BE2C (cell line): ENCODE measurements around the gene PDPK1.

Source experiments
- DNase-seq: peaks from one replicate; pipeline ENCODE4 v3.0.0-alpha.2; 2020
- H3K27me3 ChIP-seq: fragments of 250-450 bp; sonication (Bioruptor Pico); 2 replicates; pipeline ENCODE4 v1.5.1; 2020; ENCODE audit warnings: mild to moderate bottlenecking
- H3K36me3 ChIP-seq: fragments of 250-450 bp; sonication (Bioruptor Pico); 2 replicates; pipeline ENCODE4 v1.5.1; 2020; ENCODE audit warnings: mild to moderate bottlenecking
- H3K4me1 ChIP-seq: fragments of 250-450 bp; sonication (Bioruptor Pico); 2 replicates; pipeline ENCODE4 v1.5.1; 2020
- H3K4me3 ChIP-seq: 2 replicates; pipeline ENCODE4 v1.5.1; 2011; ENCODE audit warnings: low read depth, low read length
- H3K9me3 ChIP-seq: fragments of 250-450 bp; sonication (Bioruptor Pico); 2 replicates; pipeline ENCODE4 v1.5.1; 2020
- TF ChIP-seq, protein P1 (sequence below): IDR thresholded peaks from 2 replicates; pipeline ENCODE4 v1.5.1; 2012; ENCODE audit warnings: mild to moderate bottlenecking, low read depth, low read length

PDPK1 gene

GRCh38 chr16:2494616-2495015 is 43.2 kb upstream of the PDPK1 start:
- Histone ChIP-seq H3K4me3 (no peak overlapping the region), H3K27me3 (no peaks in the 10 kb centered on the region), H3K4me1 (peaks cover 16% of the 10 kb centered on the region), H3K36me3 (peaks cover 36% of the 10 kb centered on the region), H3K9me3 (no peaks in the 10 kb centered on the region)
- DNase-seq: no peak
- TF ChIP-seq, protein P1, sequence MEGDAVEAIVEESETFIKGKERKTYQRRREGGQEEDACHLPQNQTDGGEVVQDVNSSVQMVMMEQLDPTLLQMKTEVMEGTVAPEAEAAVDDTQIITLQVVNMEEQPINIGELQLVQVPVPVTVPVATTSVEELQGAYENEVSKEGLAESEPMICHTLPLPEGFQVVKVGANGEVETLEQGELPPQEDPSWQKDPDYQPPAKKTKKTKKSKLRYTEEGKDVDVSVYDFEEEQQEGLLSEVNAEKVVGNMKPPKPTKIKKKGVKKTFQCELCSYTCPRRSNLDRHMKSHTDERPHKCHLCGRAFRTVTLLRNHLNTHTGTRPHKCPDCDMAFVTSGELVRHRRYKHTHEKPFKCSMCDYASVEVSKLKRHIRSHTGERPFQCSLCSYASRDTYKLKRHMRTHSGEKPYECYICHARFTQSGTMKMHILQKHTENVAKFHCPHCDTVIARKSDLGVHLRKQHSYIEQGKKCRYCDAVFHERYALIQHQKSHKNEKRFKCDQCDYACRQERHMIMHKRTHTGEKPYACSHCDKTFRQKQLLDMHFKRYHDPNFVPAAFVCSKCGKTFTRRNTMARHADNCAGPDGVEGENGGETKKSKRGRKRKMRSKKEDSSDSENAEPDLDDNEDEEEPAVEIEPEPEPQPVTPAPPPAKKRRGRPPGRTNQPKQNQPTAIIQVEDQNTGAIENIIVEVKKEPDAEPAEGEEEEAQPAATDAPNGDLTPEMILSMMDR: no peak

GRCh38 chr16:2495041-2495440 is 42.8 kb upstream of the PDPK1 start:
- Histone ChIP-seq H3K4me1 (peaks cover 16% of the 10 kb centered on the region), H3K4me3 (no peak overlapping the region), H3K36me3 (peaks cover 40% of the 10 kb centered on the region), H3K27me3 (no peaks in the 10 kb centered on the region), H3K9me3 (no peaks in the 10 kb centered on the region)
- DNase-seq: no peak
- TF ChIP-seq, protein P1: no peak

DNA sequence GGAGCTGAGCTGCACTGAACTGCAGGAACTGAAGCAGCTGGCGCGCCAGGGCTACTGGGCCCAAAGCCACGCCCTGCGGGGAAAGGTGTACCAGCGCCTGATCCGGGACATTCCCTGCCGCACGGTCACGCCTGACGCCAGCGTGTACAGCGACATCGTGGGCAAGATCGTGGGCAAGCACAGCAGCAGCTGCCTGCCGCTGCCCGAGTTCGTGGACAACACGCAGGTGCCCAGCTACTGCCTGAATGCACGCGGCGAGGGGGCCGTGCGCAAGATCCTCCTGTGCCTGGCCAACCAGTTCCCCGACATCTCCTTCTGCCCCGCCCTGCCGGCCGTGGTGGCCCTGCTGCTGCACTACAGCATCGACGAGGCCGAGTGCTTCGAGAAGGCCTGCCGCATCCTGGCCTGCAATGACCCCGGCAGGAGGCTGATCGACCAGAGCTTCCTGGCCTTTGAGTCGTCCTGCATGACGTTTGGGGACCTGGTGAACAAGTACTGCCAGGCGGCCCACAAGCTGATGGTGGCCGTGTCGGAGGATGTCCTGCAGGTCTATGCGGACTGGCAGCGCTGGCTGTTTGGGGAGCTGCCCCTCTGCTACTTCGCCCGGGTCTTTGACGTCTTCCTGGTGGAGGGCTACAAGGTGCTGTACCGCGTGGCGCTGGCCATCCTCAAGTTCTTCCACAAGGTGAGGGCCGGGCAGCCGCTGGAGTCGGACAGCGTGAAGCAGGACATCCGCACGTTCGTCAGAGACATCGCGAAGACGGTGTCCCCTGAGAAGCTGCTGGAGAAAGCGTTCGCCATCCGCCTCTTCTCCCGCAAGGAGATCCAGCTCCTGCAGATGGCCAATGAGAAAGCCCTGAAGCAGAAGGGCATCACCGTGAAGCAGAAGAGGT is 41.4 kb upstream of the PDPK1 start:
- H3K4me1 ChIP-seq: peaks cover 16% of the 10 kb centered on the region
- no peaks in the 10 kb centered on the region for H3K9me3 ChIP-seq
- no peak for DNase-seq
- TF ChIP-seq, protein P1: no peak
- H3K27me3 ChIP-seq: no peaks in the 10 kb centered on the region
- H3K4me3 ChIP-seq: no peak overlapping the region
- peaks cover 36% of the 10 kb centered on the region for H3K36me3 ChIP-seq

- TF ChIP-seq, protein P1: peak; percentile 42
- Histone ChIP-seq H3K27me3 (no peaks in the 10 kb centered on the region), H3K9me3 (no peaks in the 10 kb centered on the region), H3K4me3 (0 out of 2 replicates have a peak overlapping the region, but pooled peaks have one; percentile 7), H3K36me3 (peaks cover 35% of the 10 kb centered on the region), H3K4me1 (peaks cover 22% of the 10 kb centered on the region)
- peak; percentile 91 for DNase-seq
Observed at GRCh38 chr16:2497116-2497630, 40.6 kb upstream of the PDPK1 start.

- Histone ChIP-seq H3K4me3 (0 out of 2 replicates have a peak overlapping the region, but pooled peaks have one; percentile 7), H3K36me3 (peaks cover 32% of the 10 kb centered on the region), H3K27me3 (no peaks in the 10 kb centered on the region), H3K9me3 (no peaks in the 10 kb centered on the region), H3K4me1 (peaks cover 28% of the 10 kb centered on the region)
- TF ChIP-seq, protein P1: no peak
- DNase-seq: peak; percentile 43
Observed at GRCh38 chr16:2497695-2498484, 39.9 kb upstream of the PDPK1 start.
